ENCODE measurements around the gene TPO.
A peak's percentile ranks its signal among the peaks of the same experiment; 100 is the strongest.
"Not testable (repeated sequence)": the region's sequence is repeated elsewhere in the genome, so short reads cannot be mapped to it uniquely, and the experiment has no call there.

The TPO gene

GRCh38 chr2:1563084-1563857 is 150.0 kb downstream of the TPO start:
- DNase-seq, result no peak

GRCh38 chr2:1563943-1564891 is 151.0 kb downstream of the TPO start:
- peak; percentile 18 for DNase-seq

- DNase-seq, result no peak
Observed at GRCh38 chr2:1567556-1568344, 154.5 kb downstream of the TPO start.

- DNase-seq, result not testable (repeated sequence)
Observed at GRCh38 chr2:1568345-1568668, 155.0 kb downstream of the TPO start.

- no peak for DNase-seq
Observed at GRCh38 chr2:1569879-1570450, 156.7 kb downstream of the TPO start.

GRCh38 chr2:1571477-1572417 is 158.5 kb downstream of the TPO start:
- no peak for DNase-seq

- DNase-seq, result no peak
Observed at GRCh38 chr2:1572638-1573037, 159.4 kb downstream of the TPO start.

- no peak for DNase-seq
Observed at GRCh38 chr2:1577846-1578245, 164.6 kb downstream of the TPO start.

GRCh38 chr2:1581257-1581964 is 168.1 kb downstream of the TPO start:
- not testable (repeated sequence) for DNase-seq

- no peak for DNase-seq
Observed at GRCh38 chr2:1581965-1582625, 168.8 kb downstream of the TPO start.

- no peak for DNase-seq
Observed at GRCh38 chr2:1582891-1583341, 169.7 kb downstream of the TPO start.

GRCh38 chr2:1584051-1584531 is 170.8 kb downstream of the TPO start:
- DNase-seq, result no peak

GRCh38 chr2:1584691-1585485 is 171.6 kb downstream of the TPO start:
- DNase-seq, result no peak

- no peak for DNase-seq
Observed at GRCh38 chr2:1585635-1586034, 172.4 kb downstream of the TPO start.

- DNase-seq, result no peak
Observed at GRCh38 chr2:1586251-1586922, 173.1 kb downstream of the TPO start.

GRCh38 chr2:1586923-1587840 is 173.9 kb downstream of the TPO start:
- no peak for DNase-seq

Measured in GDM1 (cell line).